ENCODE results near the gene PDGFD.

DNA sequence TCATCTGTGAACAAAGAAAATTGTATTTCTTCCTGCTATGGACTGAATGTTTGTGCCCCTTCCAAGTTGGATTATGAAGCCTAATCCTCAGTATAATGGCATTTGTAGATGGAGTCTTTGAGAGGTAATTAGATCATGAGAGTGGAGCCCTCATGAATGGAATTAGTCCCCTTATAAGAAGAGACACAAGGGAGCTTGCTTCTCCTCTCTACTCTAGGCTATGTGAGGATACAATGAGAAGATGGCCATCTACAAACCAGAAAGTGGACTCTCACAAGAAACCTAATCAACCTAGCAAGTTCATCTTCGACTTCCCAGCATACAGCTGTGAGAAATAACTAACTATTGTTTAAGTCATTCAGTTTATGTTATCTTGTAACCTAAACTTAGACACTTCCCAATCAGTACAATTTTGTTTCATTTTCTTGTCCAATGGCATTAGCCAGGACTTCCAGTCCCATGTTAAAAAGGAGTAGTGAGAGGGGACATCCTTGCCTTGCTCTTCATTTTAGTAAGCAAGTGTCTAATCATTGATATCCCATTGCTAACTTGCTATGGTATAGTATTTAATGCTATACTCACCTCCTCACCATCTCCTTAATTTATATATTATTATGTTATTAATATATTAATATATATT, 45.7 kb downstream of the PDGFD start:
- TF ChIP-seq, protein P1, sequence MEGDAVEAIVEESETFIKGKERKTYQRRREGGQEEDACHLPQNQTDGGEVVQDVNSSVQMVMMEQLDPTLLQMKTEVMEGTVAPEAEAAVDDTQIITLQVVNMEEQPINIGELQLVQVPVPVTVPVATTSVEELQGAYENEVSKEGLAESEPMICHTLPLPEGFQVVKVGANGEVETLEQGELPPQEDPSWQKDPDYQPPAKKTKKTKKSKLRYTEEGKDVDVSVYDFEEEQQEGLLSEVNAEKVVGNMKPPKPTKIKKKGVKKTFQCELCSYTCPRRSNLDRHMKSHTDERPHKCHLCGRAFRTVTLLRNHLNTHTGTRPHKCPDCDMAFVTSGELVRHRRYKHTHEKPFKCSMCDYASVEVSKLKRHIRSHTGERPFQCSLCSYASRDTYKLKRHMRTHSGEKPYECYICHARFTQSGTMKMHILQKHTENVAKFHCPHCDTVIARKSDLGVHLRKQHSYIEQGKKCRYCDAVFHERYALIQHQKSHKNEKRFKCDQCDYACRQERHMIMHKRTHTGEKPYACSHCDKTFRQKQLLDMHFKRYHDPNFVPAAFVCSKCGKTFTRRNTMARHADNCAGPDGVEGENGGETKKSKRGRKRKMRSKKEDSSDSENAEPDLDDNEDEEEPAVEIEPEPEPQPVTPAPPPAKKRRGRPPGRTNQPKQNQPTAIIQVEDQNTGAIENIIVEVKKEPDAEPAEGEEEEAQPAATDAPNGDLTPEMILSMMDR (IDR thresholded peaks at IDR 0.05), result no peak
- TF ChIP-seq EP300 (IDR thresholded peaks at IDR 0.05) (no peak), POLR2A (IDR thresholded peaks at IDR 0.05) (no peak)

All from tibial nerve (tissue), 4 donors.